SK-N-SH treated with all-trans-retinoic acid at 6 μM for 48 hours (cell line): ENCODE measurements around the gene CD14.

ENCODE experiments used
- ARNTL ChIP-seq: fragments of 450-650 bp; formaldehyde crosslinking; IDR thresholded peaks from 2 replicates; pipeline ENCODE4 v1.5.0; 2020; ENCODE audit warnings: low read depth, mild to moderate bottlenecking, moderate library complexity, borderline replicate concordance
- CREB5 ChIP-seq: fragments of 250-450 bp; sonication (Bioruptor Pico); IDR thresholded peaks from 2 replicates; pipeline ENCODE4 v1.5.1; 2020; ENCODE audit warnings: low read depth, mild to moderate bottlenecking, moderate library complexity
- ISL1 ChIP-seq: fragments of 250-450 bp; sonication (Bioruptor Pico); IDR thresholded peaks from 2 replicates; pipeline ENCODE4 v2.1.2; 2022; ENCODE audit warnings: mild to moderate bottlenecking, moderate library complexity
- OSR1 ChIP-seq: fragments of 250-450 bp; sonication (Bioruptor Pico); IDR thresholded peaks from 2 replicates; pipeline ENCODE4 v1.8.0; 2022; ENCODE audit warnings: moderate library complexity, mild to moderate bottlenecking, inconsistent platforms
- PATZ1 ChIP-seq: fragments of 250-450 bp; sonication (Bioruptor Pico); IDR thresholded peaks from 2 replicates; pipeline ENCODE4 v1.8.0; 2020; ENCODE audit warnings: mild to moderate bottlenecking, moderate library complexity, borderline replicate concordance
- TOX ChIP-seq: fragments of 250-450 bp; sonication (Bioruptor Pico); IDR thresholded peaks from 2 replicates; pipeline ENCODE4 v1.8.0; 2021; ENCODE audit warnings: mild to moderate bottlenecking, moderate library complexity, borderline replicate concordance
- ZC3H10 ChIP-seq: fragments of 250-450 bp; sonication (Bioruptor Pico); IDR thresholded peaks from 2 replicates; pipeline ENCODE4 v1.5.1; 2021; ENCODE audit warnings: mild to moderate bottlenecking, moderate library complexity
- ZFP3 ChIP-seq: fragments of 250-450 bp; sonication (Bioruptor Pico); IDR thresholded peaks from 2 replicates; pipeline ENCODE4 v1.5.0; 2020; ENCODE audit warnings: mild to moderate bottlenecking, moderate library complexity
- ZNF565 ChIP-seq: fragments of 450-650 bp; formaldehyde crosslinking; conservative IDR thresholded peaks from 2 replicates; pipeline ENCODE4 v1.5.0; 2020; ENCODE audit warnings: low read depth, mild to moderate bottlenecking, moderate library complexity
- ZNF8 ChIP-seq: fragments of 450-650 bp; formaldehyde crosslinking; IDR thresholded peaks from 2 replicates; pipeline ENCODE4 v1.5.0; 2020; ENCODE audit warnings: mild to moderate bottlenecking, moderate library complexity
- TF ChIP-seq, protein P1 (sequence below): fragments of 250-450 bp; sonication (Bioruptor Pico); IDR thresholded peaks from 2 replicates; pipeline ENCODE4 v1.5.1; 2021; ENCODE audit warnings: mild to moderate bottlenecking, moderate library complexity
- TF ChIP-seq, protein P2 (sequence below): fragments of 250-450 bp; sonication (Bioruptor Pico); IDR thresholded peaks from 2 replicates; pipeline ENCODE4 v1.5.0; 2020; ENCODE audit warnings: mild to moderate bottlenecking, moderate library complexity

DNA sequence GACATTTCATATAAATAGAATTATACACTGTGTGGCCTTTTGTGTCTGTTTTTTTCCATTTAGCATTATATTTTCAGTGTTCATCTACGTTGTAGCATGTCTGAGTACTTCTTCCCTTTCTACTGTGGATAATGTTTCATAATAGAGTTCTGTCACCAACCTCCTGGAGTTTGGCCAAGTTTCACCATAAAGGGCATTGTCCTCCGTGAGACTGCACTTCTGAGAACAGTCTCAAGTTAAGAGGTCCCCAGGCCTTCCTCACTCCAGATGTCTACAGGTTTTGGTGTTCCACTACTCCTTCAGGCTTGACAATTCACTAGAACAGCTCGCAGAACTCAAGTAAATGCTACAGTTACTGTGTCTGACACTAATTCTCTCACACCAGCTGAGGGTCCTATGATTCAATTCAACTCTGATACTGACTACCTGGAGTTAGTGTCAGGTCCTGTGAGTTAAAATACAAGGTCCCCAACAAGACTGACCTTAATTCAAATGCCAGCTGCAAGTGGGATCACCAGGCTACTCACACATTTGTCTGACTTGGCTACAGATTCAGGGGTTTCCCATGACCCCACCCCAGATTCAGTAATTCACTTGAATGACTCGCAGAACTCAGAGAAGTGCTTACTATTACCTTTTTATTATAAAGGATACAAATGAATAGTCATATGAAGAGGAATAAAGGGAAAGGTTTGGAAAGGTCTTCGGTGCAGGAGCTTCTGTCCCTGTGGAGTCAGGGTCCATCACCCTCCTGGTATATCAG lies 37.3 kb downstream of the CD14 start:
- TF ChIP-seq ZFP3: no peak
- TF ChIP-seq, protein P1, sequence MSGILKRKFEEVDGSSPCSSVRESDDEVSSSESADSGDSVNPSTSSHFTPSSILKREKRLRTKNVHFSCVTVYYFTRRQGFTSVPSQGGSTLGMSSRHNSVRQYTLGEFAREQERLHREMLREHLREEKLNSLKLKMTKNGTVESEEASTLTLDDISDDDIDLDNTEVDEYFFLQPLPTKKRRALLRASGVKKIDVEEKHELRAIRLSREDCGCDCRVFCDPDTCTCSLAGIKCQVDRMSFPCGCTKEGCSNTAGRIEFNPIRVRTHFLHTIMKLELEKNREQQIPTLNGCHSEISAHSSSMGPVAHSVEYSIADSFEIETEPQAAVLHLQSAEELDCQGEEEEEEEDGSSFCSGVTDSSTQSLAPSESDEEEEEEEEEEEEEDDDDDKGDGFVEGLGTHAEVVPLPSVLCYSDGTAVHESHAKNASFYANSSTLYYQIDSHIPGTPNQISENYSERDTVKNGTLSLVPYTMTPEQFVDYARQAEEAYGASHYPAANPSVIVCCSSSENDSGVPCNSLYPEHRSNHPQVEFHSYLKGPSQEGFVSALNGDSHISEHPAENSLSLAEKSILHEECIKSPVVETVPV (CRISPR knock-in tag): no peak
- no peak for TF ChIP-seq ISL1 (CRISPR knock-in tag)
- TF ChIP-seq CREB5 (CRISPR knock-in tag): no peak
- no peak for TF ChIP-seq ARNTL
- TF ChIP-seq, protein P2, sequence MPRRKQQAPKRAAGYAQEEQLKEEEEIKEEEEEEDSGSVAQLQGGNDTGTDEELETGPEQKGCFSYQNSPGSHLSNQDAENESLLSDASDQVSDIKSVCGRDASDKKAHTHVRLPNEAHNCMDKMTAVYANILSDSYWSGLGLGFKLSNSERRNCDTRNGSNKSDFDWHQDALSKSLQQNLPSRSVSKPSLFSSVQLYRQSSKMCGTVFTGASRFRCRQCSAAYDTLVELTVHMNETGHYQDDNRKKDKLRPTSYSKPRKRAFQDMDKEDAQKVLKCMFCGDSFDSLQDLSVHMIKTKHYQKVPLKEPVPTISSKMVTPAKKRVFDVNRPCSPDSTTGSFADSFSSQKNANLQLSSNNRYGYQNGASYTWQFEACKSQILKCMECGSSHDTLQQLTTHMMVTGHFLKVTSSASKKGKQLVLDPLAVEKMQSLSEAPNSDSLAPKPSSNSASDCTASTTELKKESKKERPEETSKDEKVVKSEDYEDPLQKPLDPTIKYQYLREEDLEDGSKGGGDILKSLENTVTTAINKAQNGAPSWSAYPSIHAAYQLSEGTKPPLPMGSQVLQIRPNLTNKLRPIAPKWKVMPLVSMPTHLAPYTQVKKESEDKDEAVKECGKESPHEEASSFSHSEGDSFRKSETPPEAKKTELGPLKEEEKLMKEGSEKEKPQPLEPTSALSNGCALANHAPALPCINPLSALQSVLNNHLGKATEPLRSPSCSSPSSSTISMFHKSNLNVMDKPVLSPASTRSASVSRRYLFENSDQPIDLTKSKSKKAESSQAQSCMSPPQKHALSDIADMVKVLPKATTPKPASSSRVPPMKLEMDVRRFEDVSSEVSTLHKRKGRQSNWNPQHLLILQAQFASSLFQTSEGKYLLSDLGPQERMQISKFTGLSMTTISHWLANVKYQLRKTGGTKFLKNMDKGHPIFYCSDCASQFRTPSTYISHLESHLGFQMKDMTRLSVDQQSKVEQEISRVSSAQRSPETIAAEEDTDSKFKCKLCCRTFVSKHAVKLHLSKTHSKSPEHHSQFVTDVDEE (CRISPR knock-in tag): no peak
- no peak for TF ChIP-seq ZNF565 (CRISPR knock-in tag)
- no peak for TF ChIP-seq OSR1 (CRISPR knock-in tag)
- TF ChIP-seq PATZ1 (CRISPR knock-in tag): no peak
- TF ChIP-seq ZC3H10 (CRISPR knock-in tag): no peak
- no peak for TF ChIP-seq ZNF8
- TF ChIP-seq TOX (CRISPR knock-in tag): no peak
